Nephron (organoid): ENCODE measurements around the gene EEPD1.

Experiments used
- H3K27ac Mint-ChIP-seq, 3 experiments: 2 replicates each; pipeline ENCODE4 v1.8.0; 2020; ENCODE audit warnings: mixed read lengths in 3 of 3, mild to moderate bottlenecking in 2 of 3, moderate library complexity in 1 of 3
- H3K27me3 Mint-ChIP-seq: 2 replicates; pipeline ENCODE4 v1.8.0; 2021; ENCODE audit warnings: low read depth, mild to moderate bottlenecking, moderate library complexity, mixed read lengths
- H3K36me3 Mint-ChIP-seq: 2 replicates; pipeline ENCODE4 v1.8.0; 2020; ENCODE audit warnings: low read depth, mixed read lengths
- H3K4me1 Mint-ChIP-seq: 2 replicates; pipeline ENCODE4 v1.8.0; 2020; ENCODE audit warnings: mixed read lengths
- H3K4me3 Mint-ChIP-seq, 3 experiments: 2 replicates each; pipeline ENCODE4 v1.8.0; 2020; ENCODE audit warnings: mild to moderate bottlenecking in 3 of 3, mixed read lengths in 3 of 3, moderate library complexity in 2 of 3
- H3K9me3 Mint-ChIP-seq: 2 replicates; pipeline ENCODE4 v1.8.0; 2020; ENCODE audit warnings: mixed read lengths
- CTCF ChIP-seq, 3 experiments: fragments of 200-600 bp; sonication (generic); IDR thresholded peaks; one replicate each; pipeline ENCODE4 v1.5.0; 2021; ENCODE audit warnings: antibody characterized with exemption in 3 of 3; ENCODE audit not compliant: unreplicated experiment in 3 of 3

The EEPD1 gene

GRCh38 chr7:36132012-36132411 lies 21.0 kb upstream of the EEPD1 start:
- H3K4me3 Mint-ChIP-seq: no peak overlapping the region
- H3K9me3 Mint-ChIP-seq: no peaks in the 10 kb centered on the region
- H3K27ac Mint-ChIP-seq: no peak overlapping the region
- H3K4me1 Mint-ChIP-seq: peaks cover 13% of the 10 kb centered on the region
- H3K36me3 Mint-ChIP-seq: no peaks in the 10 kb centered on the region
- no peaks in the 10 kb centered on the region for H3K27me3 Mint-ChIP-seq
- no peak for TF ChIP-seq CTCF (IDR thresholded peaks at IDR 0.05; ENCODE audit: unreplicated experiment in 3 of 3)

- Mint-ChIP-seq H3K27ac (no peak overlapping the region), H3K4me3 (no peak overlapping the region), H3K4me1 (no peaks in the 10 kb centered on the region), H3K9me3 (no peaks in the 10 kb centered on the region), H3K27me3 (no peaks in the 10 kb centered on the region), H3K36me3 (no peaks in the 10 kb centered on the region)
- no peak for TF ChIP-seq CTCF (IDR thresholded peaks at IDR 0.05; ENCODE audit: unreplicated experiment in 3 of 3)
Measured at GRCh38 chr7:36135700-36136099, 17.4 kb upstream of the EEPD1 start.

- Mint-ChIP-seq H3K27me3 (no peaks in the 10 kb centered on the region), H3K4me3 (no peak overlapping the region)
Measured at GRCh38 chr7:36137258-36137657, 15.8 kb upstream of the EEPD1 start.

GRCh38 chr7:36137754-36138153 lies 15.3 kb upstream of the EEPD1 start:
- H3K27ac Mint-ChIP-seq: no peak overlapping the region
- H3K4me1 Mint-ChIP-seq: no peaks in the 10 kb centered on the region
- no peak overlapping the region for H3K4me3 Mint-ChIP-seq
- TF ChIP-seq CTCF (IDR thresholded peaks at IDR 0.05; ENCODE audit: unreplicated experiment in 3 of 3): no peak
- no peaks in the 10 kb centered on the region for H3K9me3 Mint-ChIP-seq
- H3K36me3 Mint-ChIP-seq: no peaks in the 10 kb centered on the region
- H3K27me3 Mint-ChIP-seq: no peaks in the 10 kb centered on the region

More at GRCh38 chr7:36137258-36137657, 15.8 kb upstream of the EEPD1 start:
- H3K36me3 Mint-ChIP-seq: no peaks in the 10 kb centered on the region
- H3K4me1 Mint-ChIP-seq: no peaks in the 10 kb centered on the region
- no peaks in the 10 kb centered on the region for H3K9me3 Mint-ChIP-seq
- no peak for TF ChIP-seq CTCF (IDR thresholded peaks at IDR 0.05; ENCODE audit: unreplicated experiment in 3 of 3)
- no peak overlapping the region for H3K27ac Mint-ChIP-seq

- Mint-ChIP-seq H3K36me3 (no peaks in the 10 kb centered on the region), H3K27me3 (no peaks in the 10 kb centered on the region), H3K9me3 (no peaks in the 10 kb centered on the region), H3K4me1 (no peaks in the 10 kb centered on the region), H3K27ac (no peak overlapping the region), H3K4me3 (no peak overlapping the region)
- TF ChIP-seq CTCF (IDR thresholded peaks at IDR 0.05; ENCODE audit: unreplicated experiment in 3 of 3): no peak
Measured at GRCh38 chr7:36138209-36138608, 14.8 kb upstream of the EEPD1 start.

- Mint-ChIP-seq H3K27me3 (no peaks in the 10 kb centered on the region), H3K4me3 (no peak overlapping the region), H3K9me3 (no peaks in the 10 kb centered on the region), H3K4me1 (no peaks in the 10 kb centered on the region), H3K27ac (no peak overlapping the region), H3K36me3 (no peaks in the 10 kb centered on the region)
- no peak for TF ChIP-seq CTCF (IDR thresholded peaks at IDR 0.05; ENCODE audit: unreplicated experiment in 3 of 3)
Measured at GRCh38 chr7:36141351-36141750, 11.7 kb upstream of the EEPD1 start.
